DMS114 treated with DMSO at 0.1 percent for 48 hours (cell line): ENCODE results near the gene SEMG1.

Source experiments
- DNase-seq: peaks from one replicate; lab custom pipeline; 2025; ENCODE audit not compliant: unreplicated experiment; lab: John Stamatoyannopoulos, UW

SEMG1 gene

GRCh38 chr20:45206725-45207124 lies at the start of gene SEMG1:
Gene SEMG1, plus strand, starts transcription at chr20:45207033. Its CDS starts 21 bp downstream, at chr20:45207054.
- DNase-seq, result no peak

- no peak for DNase-seq
Observed at GRCh38 chr20:45157962-45158361, 48.9 kb upstream of the SEMG1 start.

- DNase-seq, result no peak
Observed at GRCh38 chr20:45163083-45163803, 43.6 kb upstream of the SEMG1 start.

- no peak for DNase-seq
Observed at GRCh38 chr20:45164906-45165305, 41.9 kb upstream of the SEMG1 start.

GRCh38 chr20:45173522-45173921 lies 33.3 kb upstream of the SEMG1 start:
- DNase-seq, result no peak

GRCh38 chr20:45174434-45175364 lies 32.1 kb upstream of the SEMG1 start, which contains the start of gene PI3:
Gene PI3, plus strand, starts transcription at chr20:45174902. Its CDS starts 21 bp downstream, at chr20:45174923.
- no peak for DNase-seq

GRCh38 chr20:45176526-45177267 lies 30.1 kb upstream of the SEMG1 start:
- no peak for DNase-seq

- DNase-seq, result no peak
Observed at GRCh38 chr20:45179166-45179565, 27.7 kb upstream of the SEMG1 start.

GRCh38 chr20:45181639-45182038 lies 25.2 kb upstream of the SEMG1 start:
- no peak for DNase-seq

- no peak for DNase-seq
Observed at GRCh38 chr20:45183084-45183483, 23.7 kb upstream of the SEMG1 start.

GRCh38 chr20:45187693-45188092 lies 19.1 kb upstream of the SEMG1 start:
- no peak for DNase-seq

GRCh38 chr20:45189067-45189609 lies 17.7 kb upstream of the SEMG1 start:
- DNase-seq, result no peak

GRCh38 chr20:45189861-45190260 lies 17.0 kb upstream of the SEMG1 start:
- no peak for DNase-seq

- no peak for DNase-seq
Observed at GRCh38 chr20:45191926-45192325, 14.9 kb upstream of the SEMG1 start.

GRCh38 chr20:45193331-45193730 lies 13.5 kb upstream of the SEMG1 start:
- no peak for DNase-seq

GRCh38 chr20:45209924-45210323 lies 3.1 kb downstream of the SEMG1 start:
- DNase-seq, result no peak

GRCh38 chr20:45211569-45212474 lies 5.0 kb downstream of the SEMG1 start:
- no peak for DNase-seq

- DNase-seq, result no peak
Observed at GRCh38 chr20:45212836-45213235, 6.0 kb downstream of the SEMG1 start.

GRCh38 chr20:45218124-45218523 lies 11.3 kb downstream of the SEMG1 start:
- no peak for DNase-seq

GRCh38 chr20:45218636-45219035 lies 11.8 kb downstream of the SEMG1 start:
- no peak for DNase-seq
